IPS-NIHi11 (cell line): ENCODE results near the gene HEPACAM.
"Not testable (repeated sequence)": the region's sequence is repeated elsewhere in the genome, so short reads cannot be mapped to it uniquely, and the experiment has no call there.

Source experiments
- DNase-seq: peaks from one replicate; pipeline ENCODE4 v3.0.0; 2012; ENCODE audit warnings: mixed read lengths, low spot score

Gene HEPACAM, protein sequence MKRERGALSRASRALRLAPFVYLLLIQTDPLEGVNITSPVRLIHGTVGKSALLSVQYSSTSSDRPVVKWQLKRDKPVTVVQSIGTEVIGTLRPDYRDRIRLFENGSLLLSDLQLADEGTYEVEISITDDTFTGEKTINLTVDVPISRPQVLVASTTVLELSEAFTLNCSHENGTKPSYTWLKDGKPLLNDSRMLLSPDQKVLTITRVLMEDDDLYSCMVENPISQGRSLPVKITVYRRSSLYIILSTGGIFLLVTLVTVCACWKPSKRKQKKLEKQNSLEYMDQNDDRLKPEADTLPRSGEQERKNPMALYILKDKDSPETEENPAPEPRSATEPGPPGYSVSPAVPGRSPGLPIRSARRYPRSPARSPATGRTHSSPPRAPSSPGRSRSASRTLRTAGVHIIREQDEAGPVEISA

DNA sequence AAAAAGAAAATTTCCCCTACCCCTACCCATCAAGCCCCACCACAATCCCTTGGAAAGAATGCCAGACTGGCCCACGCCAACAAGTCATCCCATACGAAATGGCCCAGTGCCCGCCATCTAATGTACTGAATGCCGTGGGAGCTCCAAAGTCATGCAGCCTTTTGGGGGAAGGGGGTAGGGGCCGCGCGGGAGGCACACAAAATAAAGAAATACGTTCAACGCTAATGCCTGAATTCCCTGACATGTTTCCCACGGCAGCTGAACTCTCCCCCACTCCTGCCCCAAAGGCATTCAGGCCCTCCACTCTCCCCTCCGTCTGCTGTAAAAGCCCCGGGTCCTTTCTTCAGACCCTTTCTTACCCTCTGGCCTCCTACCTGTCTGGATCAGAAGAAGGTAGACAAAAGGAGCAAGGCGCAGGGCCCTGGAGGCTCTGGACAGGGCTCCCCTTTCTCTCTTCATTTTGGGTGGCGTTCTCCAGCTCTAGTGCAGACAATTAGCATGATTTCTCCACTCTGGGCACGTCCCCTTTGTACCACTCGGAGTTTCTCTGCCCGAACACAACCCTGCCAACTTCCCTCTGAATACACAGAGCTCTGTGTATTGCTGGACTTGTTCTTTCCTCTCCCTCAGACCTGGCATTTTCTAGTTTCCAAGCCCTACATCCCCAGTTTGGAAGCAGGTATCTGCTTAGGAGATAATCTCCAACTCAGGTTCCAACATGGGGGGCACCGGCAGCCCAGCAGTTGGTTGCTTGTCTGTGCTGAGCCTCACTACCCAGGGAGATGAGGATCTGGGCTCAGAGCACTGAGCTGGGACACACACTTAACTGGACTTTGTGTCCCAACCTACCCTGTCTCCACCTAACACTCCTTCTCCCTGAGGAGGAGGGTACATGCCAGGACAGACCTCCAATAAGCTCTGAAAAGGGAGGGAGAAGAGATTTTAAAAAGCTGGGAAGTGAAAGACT, at the start of gene HEPACAM:
Gene HEPACAM, minus strand, starts transcription at position 500 of the 967 bp plus-strand sequence. Its CDS starts 41 bp downstream, at position 459.
- DNase-seq, result no peak

DNA sequence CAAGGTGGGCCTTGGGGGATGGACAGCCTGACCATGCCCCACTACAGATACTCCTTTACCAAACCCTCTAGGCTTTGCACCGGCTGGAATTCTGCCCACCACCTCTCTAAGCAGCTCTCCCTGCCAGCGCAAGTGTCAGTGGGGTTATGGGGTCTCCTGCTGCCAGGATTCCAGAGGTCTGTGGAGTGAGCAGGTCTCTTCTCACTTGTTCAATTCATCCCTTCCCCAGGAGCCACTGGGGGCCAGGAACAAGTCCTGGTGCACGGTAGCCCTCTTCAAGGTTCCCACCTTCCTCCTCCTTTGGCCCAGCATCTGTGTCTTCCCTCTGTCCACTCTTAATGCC, 48.6 kb upstream of the HEPACAM start:
- DNase-seq, result no peak

DNA sequence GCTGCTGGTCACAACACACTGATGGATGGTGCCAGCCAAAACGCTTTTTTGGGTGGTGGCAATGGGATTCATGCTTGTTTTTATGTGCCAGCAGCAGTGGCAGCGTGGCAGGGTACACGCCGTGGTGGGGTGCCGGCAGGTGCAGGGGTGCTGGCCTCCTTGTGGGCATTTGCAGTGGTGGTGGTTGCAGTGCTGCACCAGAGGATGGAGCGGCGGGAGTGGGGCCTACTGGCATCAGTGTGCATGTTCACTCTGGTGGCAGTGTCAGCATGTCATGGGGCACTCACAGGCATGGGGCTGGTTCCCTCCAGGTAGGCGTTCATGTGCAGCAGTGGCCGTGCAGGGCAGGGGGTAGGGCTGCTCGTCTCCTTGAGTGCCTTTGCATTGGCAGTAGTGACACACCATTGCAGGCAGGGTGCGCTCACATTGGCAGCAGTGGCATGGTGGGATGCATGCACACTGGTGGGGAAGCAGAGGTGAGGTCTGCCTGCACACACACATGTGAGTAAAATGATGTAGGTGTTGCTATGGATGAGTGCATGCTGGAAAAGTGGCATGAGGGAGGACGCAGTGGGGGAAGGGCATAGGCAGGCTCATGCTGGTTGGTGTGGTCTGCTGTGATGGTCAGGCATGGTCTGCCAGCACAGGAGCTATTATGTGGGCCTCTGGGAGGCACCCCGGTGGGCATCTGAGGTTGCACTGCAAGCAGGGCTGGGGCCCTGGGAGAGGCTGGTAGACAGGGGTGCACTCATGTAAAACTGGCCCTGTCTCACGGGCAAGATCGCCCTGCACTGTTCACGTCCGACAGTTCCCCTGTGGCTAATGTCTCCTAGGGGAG, 48.0 kb upstream of the HEPACAM start:
- DNase-seq, result peak; percentile 17

DNA sequence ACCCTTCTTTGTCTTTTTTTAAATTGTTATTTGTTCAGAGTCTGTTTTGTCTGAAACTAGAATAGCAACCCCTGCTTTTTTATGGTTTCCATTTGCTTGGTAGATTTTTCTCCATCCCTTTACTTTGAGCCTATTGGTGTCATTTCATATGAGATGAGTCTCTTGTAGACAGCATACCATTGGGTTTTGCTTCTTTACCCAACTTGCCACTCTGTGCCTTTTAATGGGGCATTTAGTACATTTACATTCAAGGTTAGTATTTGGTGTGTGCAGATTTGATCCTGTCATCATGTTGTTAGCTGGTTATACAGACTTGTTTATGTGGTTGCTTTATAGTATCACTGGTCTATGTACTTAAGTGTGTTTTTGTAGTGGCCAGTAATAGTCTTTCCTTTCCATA, 46.2 kb upstream of the HEPACAM start:
- no peak for DNase-seq

GRCh38 chr11:124978316-124978715, 42.5 kb upstream of the HEPACAM start:
- DNase-seq, result no peak

DNA sequence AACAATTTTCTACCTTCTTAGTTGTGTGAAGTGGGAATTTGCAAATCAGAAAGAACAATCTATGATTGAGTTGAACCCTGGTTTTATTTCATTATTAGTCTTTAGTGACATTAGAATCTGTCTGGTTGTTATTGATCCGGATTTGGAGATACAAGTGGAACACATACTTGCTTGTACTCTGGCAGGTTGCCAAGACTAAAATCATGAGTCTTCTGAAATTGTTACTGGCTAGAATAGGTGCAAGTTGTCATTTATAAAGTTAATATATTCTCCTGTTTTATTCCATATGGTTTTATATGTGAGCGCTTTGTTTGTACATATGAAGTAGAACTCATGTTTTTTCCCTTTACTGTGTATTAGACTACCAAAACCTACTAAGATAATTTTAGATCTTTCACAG, 41.2 kb upstream of the HEPACAM start:
- no peak for DNase-seq

DNA sequence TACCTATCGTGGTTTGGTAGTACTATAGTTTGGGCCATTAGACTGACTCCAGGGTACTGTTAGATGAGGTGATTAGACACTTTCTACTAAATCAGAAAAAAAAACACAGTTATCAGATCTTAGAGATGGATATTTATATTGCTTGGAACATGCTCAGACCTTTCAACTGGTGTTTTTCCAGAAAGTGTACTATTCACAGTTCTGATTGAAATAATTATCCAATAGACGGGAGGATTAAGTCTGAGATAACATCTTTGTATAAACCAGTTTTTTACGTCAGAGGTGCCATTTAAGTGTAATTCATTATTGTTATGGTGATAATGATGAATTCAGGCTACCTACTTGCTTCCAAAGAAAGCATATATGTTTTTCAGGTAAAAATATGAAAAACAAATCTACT, 40.7 kb upstream of the HEPACAM start:
- no peak for DNase-seq

GRCh38 chr11:124971810-124972209, 36.0 kb upstream of the HEPACAM start:
- no peak for DNase-seq

- peak; percentile 74 for DNase-seq
Observed at GRCh38 chr11:124970925-124971324, 35.1 kb upstream of the HEPACAM start.

GRCh38 chr11:124968197-124968596, 32.4 kb upstream of the HEPACAM start:
- DNase-seq, result not testable (repeated sequence)

DNA sequence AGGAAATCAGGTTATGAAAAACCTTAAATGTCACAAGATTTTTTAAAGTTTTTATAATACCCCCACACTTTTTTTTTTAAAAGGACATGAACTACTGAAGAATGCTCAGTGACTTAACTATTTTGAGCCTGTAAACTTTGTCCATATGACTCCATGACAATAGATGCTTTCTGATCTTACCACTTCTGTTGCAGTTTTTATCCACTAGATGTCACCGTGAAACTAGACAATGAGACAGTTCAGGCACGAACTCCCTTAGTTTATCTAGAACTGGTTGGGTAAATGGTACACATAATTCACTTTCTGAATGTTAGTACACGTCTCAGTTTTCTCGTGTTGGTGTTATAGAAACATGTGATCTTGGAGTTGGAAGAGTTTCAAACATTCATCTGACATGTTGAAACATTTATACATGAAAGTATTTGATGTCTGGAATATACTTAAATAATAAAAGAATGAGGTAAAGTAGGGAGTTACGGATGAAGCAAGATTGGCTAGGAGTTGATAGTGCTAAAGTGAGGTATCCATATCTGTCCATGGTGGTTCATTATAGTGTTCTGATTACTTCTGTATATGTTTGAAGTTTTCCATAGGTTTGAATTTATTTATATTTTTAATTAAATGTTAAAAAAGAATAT, 26.2 kb upstream of the HEPACAM start:
- DNase-seq, result peak; percentile 65

DNA sequence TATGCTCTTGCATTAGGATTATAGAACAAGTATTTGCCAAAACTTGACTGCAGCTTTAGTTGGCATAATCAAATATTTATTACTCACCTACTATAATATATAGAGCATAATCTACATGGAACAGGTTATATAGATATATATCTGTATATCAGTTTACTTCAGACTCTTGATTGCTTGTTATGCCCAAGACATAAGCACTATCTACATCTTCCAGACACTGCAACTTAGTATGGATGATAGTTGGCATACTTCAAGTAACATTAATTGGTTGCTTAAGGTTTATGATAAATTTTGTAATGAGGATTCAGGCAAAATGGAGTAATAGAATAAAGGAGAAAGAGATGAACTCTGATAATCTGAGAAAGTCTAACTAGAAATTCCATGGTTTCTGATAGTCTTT, 19.2 kb upstream of the HEPACAM start:
- DNase-seq, result no peak

DNA sequence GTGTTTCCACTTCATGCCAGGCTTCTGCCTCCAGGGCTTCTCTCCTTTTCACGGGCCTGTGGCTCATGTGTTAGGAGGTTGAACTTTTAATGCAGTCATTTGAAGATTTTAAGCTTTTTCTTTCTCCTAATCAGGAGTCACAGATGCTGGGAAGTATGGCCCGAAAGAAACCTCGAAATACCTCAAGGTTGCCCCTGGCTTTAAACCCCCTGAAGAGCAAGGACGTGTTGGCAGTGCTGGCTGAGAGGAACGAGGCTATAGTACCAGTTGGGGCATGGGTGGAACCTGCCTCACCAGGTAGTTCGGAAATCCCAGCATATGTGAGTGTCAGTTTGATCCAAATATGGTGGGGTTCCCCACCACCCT, 18.7 kb upstream of the HEPACAM start:
- no peak for DNase-seq

DNA sequence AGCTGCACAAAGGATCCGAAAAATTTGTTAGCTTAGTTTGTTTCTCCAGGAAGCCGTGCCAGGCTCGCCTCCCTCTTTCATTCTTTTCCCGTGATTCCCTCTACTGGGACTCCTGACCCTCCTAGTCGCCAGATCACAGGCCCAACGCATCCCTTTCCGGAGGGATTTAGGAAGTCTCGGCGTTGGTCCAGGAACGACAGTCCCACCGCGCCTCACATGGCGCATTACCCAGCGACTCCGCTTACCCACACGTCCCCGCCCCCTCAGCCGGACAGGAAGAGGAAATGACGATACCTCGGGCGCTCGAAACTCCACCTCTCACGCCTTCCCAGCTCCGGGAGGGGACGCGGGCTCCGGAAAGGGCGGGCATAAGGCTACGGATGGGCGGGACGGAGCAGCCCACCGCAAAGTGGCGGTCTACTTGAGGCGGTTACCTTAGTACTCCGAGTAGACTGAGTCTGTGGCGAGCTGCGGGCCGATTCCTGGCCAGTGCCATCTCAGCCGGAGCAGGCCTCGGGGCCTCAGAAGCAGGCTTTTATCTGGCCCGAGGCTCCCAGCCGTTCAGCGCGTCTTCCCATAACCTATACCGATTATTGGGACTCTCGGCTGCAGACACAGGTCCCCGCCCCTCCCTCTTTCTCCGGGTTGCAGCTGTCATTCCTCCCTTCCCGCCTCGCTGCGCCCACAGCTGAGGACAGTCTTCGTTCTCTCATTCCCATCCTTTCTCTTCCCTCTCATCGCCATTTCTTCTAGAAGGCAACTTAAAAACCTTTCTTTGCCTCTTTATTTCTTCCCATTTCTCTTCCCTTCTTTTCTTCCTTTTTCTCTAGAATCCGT, 18.1 kb upstream of the HEPACAM start, which contains the start of gene CCDC15:
Gene CCDC15, plus strand, starts transcription at position 450 of the 837 bp plus-strand sequence. CDS start 531 bp downstream, outside the sequence.
- peak; percentile 97 for DNase-seq

DNA sequence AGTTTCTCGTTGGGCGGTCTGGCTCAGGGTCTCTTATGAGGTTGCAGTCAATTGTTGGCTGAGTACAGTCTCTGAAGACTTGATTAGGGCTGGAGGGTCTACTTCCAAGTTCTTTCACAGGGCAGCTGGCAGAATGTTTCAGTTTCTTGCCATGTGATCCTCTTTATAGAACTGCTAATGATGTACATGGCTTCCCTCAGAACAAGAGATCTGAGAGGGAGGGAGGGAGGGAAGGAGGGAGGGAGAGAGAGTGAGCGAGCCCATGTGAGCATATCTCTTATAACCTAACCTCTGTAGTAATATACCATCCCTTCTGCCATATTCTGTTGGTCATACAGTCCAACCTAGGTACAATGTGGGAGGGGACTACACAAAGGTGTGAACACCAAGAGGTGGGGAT, 15.5 kb upstream of the HEPACAM start:
- no peak for DNase-seq

DNA sequence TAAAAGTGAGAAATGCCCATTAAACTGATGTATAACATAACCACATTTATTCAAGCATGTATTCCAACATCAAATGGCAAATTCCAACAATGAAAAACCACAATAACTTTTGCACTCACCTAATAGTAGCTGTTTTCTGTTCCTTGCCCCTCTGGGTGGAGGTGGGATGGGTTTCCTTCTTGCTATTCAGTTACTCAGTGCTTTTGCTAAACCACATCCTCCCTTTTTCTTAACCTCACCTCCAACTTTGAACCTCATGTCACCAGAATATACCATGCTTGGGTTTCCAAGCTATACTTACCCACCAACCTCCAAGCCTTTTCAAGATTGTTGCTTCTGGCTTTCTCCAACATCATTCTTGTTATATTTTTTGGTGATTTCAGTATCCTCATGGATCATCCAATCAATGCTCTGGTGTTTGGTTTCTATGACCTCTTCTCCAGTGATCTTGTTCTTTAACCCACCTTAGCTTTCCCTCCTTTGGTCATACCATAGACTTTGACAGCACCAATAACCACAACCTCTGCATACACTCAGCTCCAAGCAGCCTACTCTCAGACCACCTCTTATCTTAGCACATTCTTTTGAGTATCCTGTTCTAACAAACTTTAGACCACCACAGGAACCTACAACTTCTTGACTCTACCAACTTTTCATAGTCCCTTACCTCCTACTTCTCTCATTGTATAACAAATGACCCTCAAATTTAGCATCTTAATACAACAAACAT, 14.9 kb upstream of the HEPACAM start:
- DNase-seq, result no peak

DNA sequence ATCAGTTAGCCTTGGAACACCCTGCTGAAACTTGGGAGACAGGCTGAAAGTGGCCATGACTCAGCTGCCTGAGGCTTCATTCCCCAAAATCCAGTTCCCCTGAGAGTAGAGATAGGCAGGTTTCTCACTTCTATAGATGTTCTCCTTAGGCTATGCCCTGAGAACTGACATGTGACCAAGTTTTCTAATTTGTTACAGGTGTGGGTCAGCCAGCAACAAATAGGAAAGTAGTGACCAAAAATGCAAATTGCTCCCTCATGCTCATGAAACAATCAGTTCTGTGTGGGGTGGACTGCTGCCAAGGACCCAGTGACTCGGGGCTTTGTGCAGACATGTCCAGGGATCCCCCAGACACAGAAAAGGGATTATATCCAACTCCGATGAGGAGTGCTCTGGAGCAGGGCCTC, 10.9 kb upstream of the HEPACAM start:
- no peak for DNase-seq

GRCh38 chr11:124945826-124946225, 10.0 kb upstream of the HEPACAM start:
- no peak for DNase-seq

DNA sequence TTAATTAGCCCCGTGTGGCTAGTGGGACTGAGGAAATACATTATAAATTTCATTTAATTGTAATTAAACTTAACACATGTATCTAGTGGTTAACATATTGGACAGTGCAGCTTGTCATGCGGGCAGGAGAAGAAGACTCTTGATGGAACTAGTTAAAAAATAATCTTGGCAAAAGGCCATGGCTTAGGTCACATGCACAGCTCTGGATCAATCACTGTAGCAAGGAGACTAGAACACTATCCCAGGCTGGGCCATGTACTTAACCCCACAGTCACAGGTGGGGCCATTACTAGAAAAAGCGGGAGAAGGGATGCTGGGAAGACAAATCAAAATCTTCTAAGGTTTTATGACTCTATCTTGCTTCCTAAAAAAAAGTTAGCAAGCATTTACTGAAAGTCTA, 8.7 kb upstream of the HEPACAM start:
- no peak for DNase-seq

- DNase-seq, result no peak
Observed at GRCh38 chr11:124943741-124944140, 7.9 kb upstream of the HEPACAM start.
